Fibroblast of pulmonary artery (primary cell): ENCODE measurements around the gene ABCC8.
A peak's percentile ranks its signal among the peaks of the same experiment; 100 is the strongest.

Experiments
- DNase-seq: peaks from one replicate; pipeline ENCODE4 v3.0.0-alpha.2; 2010; ENCODE audit warnings: low read depth
- H3K4me3 ChIP-seq: replicated peaks from 2 replicates; pipeline ENCODE4 v1.5.1; 2011; ENCODE audit warnings: low read depth, mild to moderate bottlenecking, control low read depth, low read length, moderate library complexity
- TF ChIP-seq, protein P1 (sequence below): IDR thresholded peaks from 2 replicates; pipeline ENCODE4 v1.5.1; 2011; ENCODE audit warnings: mild to moderate bottlenecking, control low read depth, low read length, inconsistent platforms; ENCODE audit errors: missing control alignments

The ABCC8 gene

DNA sequence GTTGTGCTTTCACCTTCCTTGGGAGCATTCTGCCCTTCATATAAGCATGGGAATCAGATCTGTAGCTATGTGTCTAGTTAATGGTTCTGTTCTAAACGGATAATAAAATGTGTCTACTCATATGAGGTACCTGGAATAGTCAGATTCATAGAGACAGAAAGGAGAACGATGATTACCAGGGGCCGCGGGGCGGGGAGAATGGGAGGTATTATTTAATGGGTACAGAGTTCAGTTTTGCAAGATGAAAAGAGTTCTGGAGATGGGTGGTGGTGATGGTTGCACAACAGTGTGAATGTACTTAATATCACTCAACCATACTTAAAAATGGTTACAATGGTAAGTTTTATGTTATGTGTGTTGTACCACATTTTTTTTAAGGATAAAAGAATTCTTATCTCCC is 10.0 kb upstream of the ABCC8 start:
- no peak overlapping the region for H3K4me3 ChIP-seq
- TF ChIP-seq, protein P1, sequence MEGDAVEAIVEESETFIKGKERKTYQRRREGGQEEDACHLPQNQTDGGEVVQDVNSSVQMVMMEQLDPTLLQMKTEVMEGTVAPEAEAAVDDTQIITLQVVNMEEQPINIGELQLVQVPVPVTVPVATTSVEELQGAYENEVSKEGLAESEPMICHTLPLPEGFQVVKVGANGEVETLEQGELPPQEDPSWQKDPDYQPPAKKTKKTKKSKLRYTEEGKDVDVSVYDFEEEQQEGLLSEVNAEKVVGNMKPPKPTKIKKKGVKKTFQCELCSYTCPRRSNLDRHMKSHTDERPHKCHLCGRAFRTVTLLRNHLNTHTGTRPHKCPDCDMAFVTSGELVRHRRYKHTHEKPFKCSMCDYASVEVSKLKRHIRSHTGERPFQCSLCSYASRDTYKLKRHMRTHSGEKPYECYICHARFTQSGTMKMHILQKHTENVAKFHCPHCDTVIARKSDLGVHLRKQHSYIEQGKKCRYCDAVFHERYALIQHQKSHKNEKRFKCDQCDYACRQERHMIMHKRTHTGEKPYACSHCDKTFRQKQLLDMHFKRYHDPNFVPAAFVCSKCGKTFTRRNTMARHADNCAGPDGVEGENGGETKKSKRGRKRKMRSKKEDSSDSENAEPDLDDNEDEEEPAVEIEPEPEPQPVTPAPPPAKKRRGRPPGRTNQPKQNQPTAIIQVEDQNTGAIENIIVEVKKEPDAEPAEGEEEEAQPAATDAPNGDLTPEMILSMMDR, result no peak
- no peak for DNase-seq

DNA sequence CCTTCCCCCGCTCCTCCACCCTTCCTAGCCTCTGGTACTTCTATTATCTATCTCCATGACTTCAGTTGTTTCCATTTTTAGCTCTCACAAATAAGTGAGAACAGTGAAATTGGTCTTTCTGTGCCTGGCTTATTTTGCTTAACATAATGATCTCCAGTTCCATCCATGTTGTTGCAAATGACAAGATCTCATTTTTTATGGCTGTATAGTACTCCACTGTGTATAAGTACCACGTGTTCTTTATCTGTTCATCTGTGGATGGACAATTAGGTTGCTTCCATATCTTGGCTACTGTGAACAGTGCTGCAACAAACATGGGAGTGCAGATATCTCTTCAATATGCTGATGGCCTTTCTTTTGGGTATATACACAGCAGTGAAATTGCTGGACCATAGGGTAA is 6.9 kb upstream of the ABCC8 start:
- no peak overlapping the region for H3K4me3 ChIP-seq
- TF ChIP-seq, protein P1, result no peak
- no peak for DNase-seq

DNA sequence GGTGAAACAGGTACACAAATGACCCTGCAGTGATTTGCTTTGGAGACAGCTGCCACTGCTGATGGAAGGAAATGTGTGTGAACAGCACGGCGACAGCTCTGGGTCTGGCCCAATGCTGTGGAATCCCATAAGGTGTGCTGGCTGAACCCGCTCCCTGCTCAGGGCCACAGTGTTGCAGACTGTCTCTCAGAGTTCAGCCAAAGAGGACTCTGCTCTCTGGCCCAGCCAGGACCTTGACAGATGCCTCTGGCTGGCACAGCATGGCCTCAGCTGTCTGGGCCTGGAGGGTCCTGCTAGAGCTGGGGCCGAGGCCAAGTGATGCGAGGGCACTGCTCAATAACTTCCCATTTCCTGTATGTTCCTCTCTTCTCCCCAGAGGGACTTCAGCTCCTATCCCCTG is 5.3 kb upstream of the ABCC8 start:
- TF ChIP-seq, protein P1, result no peak
- no peak overlapping the region for H3K4me3 ChIP-seq
- no peak for DNase-seq

DNA sequence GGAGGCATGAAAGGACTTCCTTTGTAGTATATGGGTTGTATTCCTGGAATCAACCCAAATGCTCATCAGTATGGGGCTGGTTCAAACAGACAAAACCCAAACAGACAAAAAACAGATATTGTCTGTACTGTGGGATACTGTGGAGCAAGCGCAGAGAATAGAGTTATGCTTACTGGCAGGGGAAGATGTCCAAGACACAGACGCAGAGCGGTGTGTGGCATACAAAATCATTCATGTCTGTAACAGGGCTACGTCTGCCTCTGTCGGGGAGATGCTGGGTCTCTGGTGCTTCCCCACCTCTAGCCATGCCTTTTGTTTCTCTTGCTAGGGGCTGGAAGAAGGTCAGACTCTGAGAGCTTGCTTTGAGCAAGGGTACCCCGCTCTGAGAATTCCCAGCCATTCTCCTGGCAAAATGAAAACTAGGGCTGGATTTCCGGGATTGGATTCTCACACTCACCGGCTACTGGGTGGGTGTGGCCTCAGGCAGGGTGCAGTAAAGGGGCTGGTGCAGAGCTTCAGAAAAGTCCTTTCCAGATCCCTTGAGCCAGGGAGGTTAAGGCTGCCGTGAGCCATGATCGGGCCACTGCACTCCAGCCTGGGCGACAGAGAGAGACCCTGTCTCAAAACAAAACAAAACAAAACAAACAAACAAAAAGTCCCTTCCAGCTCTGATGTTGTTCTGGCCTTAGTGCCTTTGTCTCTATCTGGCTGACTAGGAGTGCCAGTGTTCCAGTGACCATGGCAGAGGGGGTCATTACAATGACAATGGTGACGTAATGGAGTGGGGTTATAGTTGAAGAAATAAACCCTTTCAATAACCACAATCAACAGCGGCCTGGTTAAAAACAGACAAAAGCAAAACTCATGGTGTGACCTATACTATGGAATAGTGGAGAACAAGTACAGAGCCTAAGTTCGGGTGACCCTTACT is 2.9 kb upstream of the ABCC8 start:
- TF ChIP-seq, protein P1, result no peak
- DNase-seq, result peak; percentile 19
- H3K4me3 ChIP-seq, result no peak overlapping the region

DNA sequence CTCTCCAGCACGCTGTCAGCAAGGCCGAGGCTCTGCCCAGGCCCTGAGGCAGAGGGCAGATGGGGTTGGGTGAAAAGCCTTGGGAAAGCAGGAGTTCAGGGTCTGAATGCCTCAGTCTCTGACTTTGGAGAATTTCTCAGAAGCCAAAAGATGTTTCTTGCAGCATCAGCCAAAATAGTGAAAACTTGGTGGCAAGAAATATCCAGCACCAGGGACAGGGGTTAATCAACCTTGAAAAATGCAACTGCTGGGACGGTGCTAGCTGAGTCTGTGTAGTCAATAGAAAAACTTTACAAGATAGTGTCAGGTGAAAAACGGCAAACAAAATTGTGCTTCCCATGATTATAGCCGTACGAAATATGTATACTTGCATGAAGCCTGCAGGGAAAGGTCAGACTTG is 1.4 kb upstream of the ABCC8 start:
- no peak for DNase-seq
- H3K4me3 ChIP-seq, result no peak overlapping the region
- TF ChIP-seq, protein P1, result no peak

DNA sequence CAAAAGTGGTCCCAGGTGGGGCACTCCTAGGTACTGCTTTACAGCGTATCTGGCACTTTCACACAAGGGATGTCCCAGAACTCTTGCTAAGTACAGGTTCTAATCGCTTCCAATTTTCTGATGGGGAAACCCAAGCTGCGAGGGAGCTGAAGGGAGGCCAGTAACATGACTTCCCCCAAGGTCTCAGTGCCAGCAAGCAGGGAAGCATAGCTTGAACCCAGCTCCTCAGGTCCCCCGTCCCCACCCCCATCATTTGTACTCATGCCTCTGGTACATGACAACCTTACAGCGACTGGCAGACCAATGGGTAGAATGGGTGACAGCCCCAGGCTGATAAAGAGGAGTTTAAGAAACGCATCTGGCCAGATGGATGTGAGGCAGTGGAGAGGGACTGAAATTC is 716 bp upstream of the ABCC8 start:
- no peak for DNase-seq
- no peak overlapping the region for H3K4me3 ChIP-seq
- TF ChIP-seq, protein P1, result no peak

DNA sequence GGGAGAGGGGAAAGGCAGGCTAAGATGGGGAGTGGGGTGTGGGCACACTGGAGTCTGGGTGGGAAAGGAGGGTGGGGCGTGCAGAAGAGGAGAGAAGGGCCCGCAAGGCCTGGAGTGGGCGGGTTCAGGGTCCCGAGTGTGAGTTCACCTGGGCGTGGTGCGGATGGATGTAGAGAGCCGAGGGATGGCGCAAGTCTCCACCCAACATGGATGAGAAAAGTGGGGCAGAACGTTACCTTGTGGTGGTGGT is 364 bp upstream of the ABCC8 start:
- H3K4me3 ChIP-seq, result no peak overlapping the region
- TF ChIP-seq, protein P1, result no peak
- DNase-seq, result no peak
